Fibroblast of mammary gland (primary cell): ENCODE measurements around the gene MCM3AP.

Experiments
- DNase-seq: peaks from one replicate; pipeline ENCODE4 v3.0.0-alpha.2; 2010; ENCODE audit warnings: low read depth
- H3K4me3 ChIP-seq: 2 replicates; pipeline ENCODE4 v1.5.1; 2011; ENCODE audit warnings: low read depth, mild to moderate bottlenecking, low read length, moderate library complexity; ENCODE audit not compliant: control insufficient read depth
- CTCF ChIP-seq: conservative IDR thresholded peaks from 2 replicates; pipeline ENCODE4 v1.5.1; 2011; ENCODE audit warnings: low read depth, low read length, inconsistent platforms; ENCODE audit not compliant: control insufficient read depth, insufficient read depth

The MCM3AP gene

GRCh38 chr21:46220847-46221246 lies 64.6 kb downstream of the MCM3AP start:
- DNase-seq = no peak
- TF ChIP-seq CTCF = no peak
- H3K4me3 ChIP-seq = no peak overlapping the region

GRCh38 chr21:46220275-46220810 lies 65.1 kb downstream of the MCM3AP start:
- DNase-seq = no peak
- H3K4me3 ChIP-seq = no peak overlapping the region
- no peak for TF ChIP-seq CTCF

- no peak overlapping the region for H3K4me3 ChIP-seq
- no peak for TF ChIP-seq CTCF
- DNase-seq = no peak
These were observed 65.7 kb downstream of the MCM3AP start for GRCh38 chr21:46219591-46220239.

- DNase-seq = no peak
- no peak for TF ChIP-seq CTCF
- H3K4me3 ChIP-seq = no peak overlapping the region
These were observed 66.4 kb downstream of the MCM3AP start for GRCh38 chr21:46218906-46219590.

- DNase-seq = no peak
- H3K4me3 ChIP-seq = no peak overlapping the region
- no peak for TF ChIP-seq CTCF
These were observed 67.8 kb downstream of the MCM3AP start for GRCh38 chr21:46217511-46218196.

- no peak for DNase-seq
- TF ChIP-seq CTCF = no peak
- no peak overlapping the region for H3K4me3 ChIP-seq
These were observed 69.2 kb downstream of the MCM3AP start for GRCh38 chr21:46216132-46216747.
